ENCODE data around the gene FRMPD2. TPM values are rescaled to one million over a fixed set of nuclear protein-coding genes. Genes with fewer than 3 reads are reported as not detected.
"Not testable (repeated sequence)": the region's sequence is repeated elsewhere in the genome, so short reads cannot be mapped to it uniquely, and the experiment has no call there.

FRMPD2 gene
- total RNA-seq, 2 experiments from 2014 or later: not detected

- Mint-ChIP-seq H3K9me3 (ENCODE audit: low read depth) (no peaks in the 10 kb centered on the region), H3K36me3 (no peaks in the 10 kb centered on the region), H3K27ac (no peak overlapping the region), H3K27me3 (peaks cover 53% of the 10 kb centered on the region), H3K4me3 (no peak overlapping the region), H3K4me1 (peaks cover 7% of the 10 kb centered on the region)
- DNase-seq: peak; percentile 18
- CTCF ChIA-PET: interaction anchor here (1.7 kb wide), 1 partner anchor 12 kb away, joined by 4 read pairs; no protein-coding TSS in a partner anchor
- no peak for ATAC-seq
These were observed 47.3 kb downstream of the FRMPD2 start for GRCh38 chr10:48227213-48227612.

- DNase-seq: no peak
- Mint-ChIP-seq H3K9me3 (ENCODE audit: low read depth) (no peaks in the 10 kb centered on the region), H3K27me3 (peaks cover 55% of the 10 kb centered on the region), H3K4me3 (no peak overlapping the region), H3K4me1 (peaks cover 3% of the 10 kb centered on the region), H3K36me3 (no peaks in the 10 kb centered on the region), H3K27ac (no peak overlapping the region)
- ATAC-seq: no peak
- CTCF ChIA-PET: no interaction called here
These were observed 49.4 kb downstream of the FRMPD2 start for GRCh38 chr10:48224979-48225560.

- H3K27ac Mint-ChIP-seq: no peak overlapping the region
- peaks cover 3% of the 10 kb centered on the region for H3K4me1 Mint-ChIP-seq
- H3K9me3 Mint-ChIP-seq (ENCODE audit: low read depth): no peaks in the 10 kb centered on the region
- CTCF ChIA-PET: no interaction called here
- H3K4me3 Mint-ChIP-seq: no peak overlapping the region
- no peak for ATAC-seq
- H3K27me3 Mint-ChIP-seq: peaks cover 55% of the 10 kb centered on the region
- H3K36me3 Mint-ChIP-seq: no peaks in the 10 kb centered on the region
- DNase-seq: no peak
These were observed 50.2 kb downstream of the FRMPD2 start for GRCh38 chr10:48224296-48224695.

GRCh38 chr10:48221814-48222213 lies 52.7 kb downstream of the FRMPD2 start:
- Mint-ChIP-seq H3K9me3 (ENCODE audit: low read depth) (no peaks in the 10 kb centered on the region), H3K36me3 (no peaks in the 10 kb centered on the region), H3K27me3 (peaks cover 43% of the 10 kb centered on the region), H3K4me3 (no peak overlapping the region), H3K4me1 (peaks cover 3% of the 10 kb centered on the region), H3K27ac (no peak overlapping the region)
- ATAC-seq (no peak), DNase-seq (no peak)
- CTCF ChIA-PET: interaction anchor here (1.4 kb wide), 1 partner anchor 8 kb away, joined by 3 read pairs; no protein-coding TSS in a partner anchor

GRCh38 chr10:48221031-48221430 lies 53.5 kb downstream of the FRMPD2 start:
- H3K4me1 Mint-ChIP-seq; H3K4me3 Mint-ChIP-seq; H3K27ac Mint-ChIP-seq; CTCF ChIA-PET; DNase-seq; H3K36me3 Mint-ChIP-seq; H3K9me3 Mint-ChIP-seq (ENCODE audit: low read depth); ATAC-seq: not testable (repeated sequence)
- peaks cover 35% of the 10 kb centered on the region for H3K27me3 Mint-ChIP-seq

- CTCF ChIA-PET: no interaction called here
- no peaks in the 10 kb centered on the region for H3K36me3 Mint-ChIP-seq
- DNase-seq (no peak), ATAC-seq (no peak)
- no peaks in the 10 kb centered on the region for H3K9me3 Mint-ChIP-seq (ENCODE audit: low read depth)
- no peak overlapping the region for H3K27ac Mint-ChIP-seq
- peaks cover 31% of the 10 kb centered on the region for H3K27me3 Mint-ChIP-seq
- H3K4me3 Mint-ChIP-seq: no peak overlapping the region
- H3K4me1 Mint-ChIP-seq: no peaks in the 10 kb centered on the region
These were observed 55.3 kb downstream of the FRMPD2 start for GRCh38 chr10:48219194-48219593.

GRCh38 chr10:48216744-48217143 lies 57.8 kb downstream of the FRMPD2 start:
- Mint-ChIP-seq H3K27me3 (peaks cover 32% of the 10 kb centered on the region), H3K4me1 (no peaks in the 10 kb centered on the region), H3K4me3 (no peak overlapping the region), H3K9me3 (ENCODE audit: low read depth) (no peaks in the 10 kb centered on the region), H3K27ac (no peak overlapping the region), H3K36me3 (no peaks in the 10 kb centered on the region)
- no peak for DNase-seq
- no peak for ATAC-seq
- CTCF ChIA-PET: interaction anchor here (1.0 kb wide), 1 partner anchor 41 kb away, joined by 4 read pairs; no protein-coding TSS in a partner anchor

- CTCF ChIA-PET: interaction anchor here (1.0 to 1.6 kb wide), 2 partner anchors 42 to 74 kb away, joined by 3 to 4 read pairs; no protein-coding TSS in a partner anchor
- Mint-ChIP-seq H3K9me3 (ENCODE audit: low read depth) (no peaks in the 10 kb centered on the region), H3K36me3 (no peaks in the 10 kb centered on the region), H3K4me1 (no peaks in the 10 kb centered on the region), H3K4me3 (no peak overlapping the region), H3K27me3 (peaks cover 31% of the 10 kb centered on the region), H3K27ac (no peak overlapping the region)
- no peak for DNase-seq
- ATAC-seq: no peak
These were observed 58.3 kb downstream of the FRMPD2 start for GRCh38 chr10:48216204-48216505.

- peaks cover 26% of the 10 kb centered on the region for H3K27me3 Mint-ChIP-seq
- no peaks in the 10 kb centered on the region for H3K9me3 Mint-ChIP-seq (ENCODE audit: low read depth)
- CTCF ChIA-PET: interaction anchor here (1.0 to 1.6 kb wide), 3 partner anchors 11 to 74 kb away, joined by 3 to 4 read pairs (median 4); no protein-coding TSS in a partner anchor
- no peak for ATAC-seq
- no peak overlapping the region for H3K4me3 Mint-ChIP-seq
- H3K4me1 Mint-ChIP-seq: no peaks in the 10 kb centered on the region
- no peaks in the 10 kb centered on the region for H3K36me3 Mint-ChIP-seq
- peak; percentile 55 for DNase-seq
- H3K27ac Mint-ChIP-seq: no peak overlapping the region
These were observed 58.9 kb downstream of the FRMPD2 start for GRCh38 chr10:48215486-48216203.

- CTCF ChIA-PET: interaction anchor here (1.0 to 1.6 kb wide), 2 partner anchors 12 to 75 kb away, joined by 3 to 4 read pairs; no protein-coding TSS in a partner anchor
These were observed 59.6 kb downstream of the FRMPD2 start for GRCh38 chr10:48214716-48215485.

GRCh38 chr10:48213047-48213446 lies 61.4 kb downstream of the FRMPD2 start:
- DNase-seq: no peak
- H3K9me3 Mint-ChIP-seq (ENCODE audit: low read depth): no peaks in the 10 kb centered on the region
- H3K4me1 Mint-ChIP-seq: no peaks in the 10 kb centered on the region
- ATAC-seq: no peak
- no peaks in the 10 kb centered on the region for H3K36me3 Mint-ChIP-seq
- H3K4me3 Mint-ChIP-seq: no peak overlapping the region
- peaks cover 13% of the 10 kb centered on the region for H3K27me3 Mint-ChIP-seq
- no peak overlapping the region for H3K27ac Mint-ChIP-seq
- CTCF ChIA-PET: interaction anchor here (1.1 kb wide), 1 partner anchor 9 kb away, joined by 3 read pairs; no protein-coding TSS in a partner anchor

More at GRCh38 chr10:48214716-48215485, 59.6 kb downstream of the FRMPD2 start:
- no peak for ATAC-seq
- H3K9me3 Mint-ChIP-seq (ENCODE audit: low read depth): no peaks in the 10 kb centered on the region
- no peak overlapping the region for H3K27ac Mint-ChIP-seq
- DNase-seq: no peak
- no peaks in the 10 kb centered on the region for H3K4me1 Mint-ChIP-seq
- peaks cover 18% of the 10 kb centered on the region for H3K27me3 Mint-ChIP-seq
- no peak overlapping the region for H3K4me3 Mint-ChIP-seq
- H3K36me3 Mint-ChIP-seq: no peaks in the 10 kb centered on the region

GRCh38 chr10:48211777-48212176 lies 62.7 kb downstream of the FRMPD2 start:
- Mint-ChIP-seq H3K9me3 (ENCODE audit: low read depth) (no peaks in the 10 kb centered on the region), H3K27me3 (peaks cover 14% of the 10 kb centered on the region), H3K4me1 (no peaks in the 10 kb centered on the region), H3K27ac (no peak overlapping the region), H3K4me3 (no peak overlapping the region), H3K36me3 (no peaks in the 10 kb centered on the region)
- DNase-seq (no peak), ATAC-seq (no peak)
- CTCF ChIA-PET: no interaction called here

- CTCF ChIA-PET: no interaction called here
These were observed 63.5 kb downstream of the FRMPD2 start for GRCh38 chr10:48210966-48211365.

More at GRCh38 chr10:48210966-48211365, 63.5 kb downstream of the FRMPD2 start:
- Mint-ChIP-seq H3K36me3 (no peaks in the 10 kb centered on the region), H3K4me1 (no peaks in the 10 kb centered on the region), H3K27me3 (peaks cover 20% of the 10 kb centered on the region), H3K4me3 (no peak overlapping the region), H3K9me3 (ENCODE audit: low read depth) (no peaks in the 10 kb centered on the region), H3K27ac (no peak overlapping the region)
- no peak for ATAC-seq
- DNase-seq: no peak

All from activated CD8-positive, alpha-beta memory T cell treated with anti-CD3 and anti-CD28 coated beads, Interleukin-2, amount 10 ng/mL, durations not matched to agents 7 days and 5 days (primary cell).